Cerebellar nuclear complex (tissue), 1 donor: ENCODE results near the gene CLCN4.

Experiments
- DNase-seq, 2 experiments: peaks; one replicate each; lab custom pipeline; 2025; lab: John Stamatoyannopoulos, UW

CLCN4 gene

DNA sequence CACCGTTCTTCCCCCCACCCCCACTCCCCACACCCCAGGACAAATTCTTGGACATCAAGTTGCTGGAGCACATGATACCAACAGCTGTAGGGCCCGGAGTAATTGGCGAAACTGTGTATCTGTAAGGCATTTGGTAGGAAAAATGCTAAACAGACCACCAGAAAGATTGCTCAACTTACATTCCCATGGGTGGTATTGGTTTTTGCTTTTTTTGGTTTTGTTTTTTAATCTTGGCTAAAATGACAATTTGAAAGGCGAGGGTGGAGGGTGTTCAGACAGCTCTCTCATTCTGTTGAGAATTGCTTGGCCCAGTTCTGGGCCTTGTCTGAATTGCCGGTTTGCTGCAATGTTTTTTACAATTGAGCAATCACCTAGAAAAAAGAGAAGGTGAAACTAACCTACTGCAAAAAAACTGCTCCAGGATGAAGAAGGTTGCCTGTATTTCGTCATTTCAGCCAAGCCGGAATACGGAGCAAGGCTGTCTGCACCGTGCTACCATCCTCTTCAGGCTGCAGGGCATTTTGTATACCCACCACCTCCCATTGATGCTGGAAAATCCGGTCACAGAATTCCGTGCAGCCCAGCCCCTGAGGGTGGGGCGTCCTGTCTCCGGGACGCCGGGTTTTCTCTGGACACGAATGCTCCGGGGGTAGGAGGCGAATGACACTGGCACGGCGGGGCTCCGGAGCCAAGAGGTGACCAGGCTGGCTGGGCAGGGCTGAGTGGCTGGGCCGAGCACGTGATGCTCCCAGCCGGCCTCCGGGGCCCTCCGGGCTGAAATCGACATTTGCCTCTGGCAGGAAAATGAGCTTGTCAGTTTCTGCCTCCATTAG, at the start of gene CLCN4:
Gene CLCN4 (plus strand): TSS at position 777 of the 833 bp plus-strand sequence. CDS start 28,058 bp downstream, outside the sequence.
- DNase-seq, result peak in 1 of 2 experiments; percentile 45

DNA sequence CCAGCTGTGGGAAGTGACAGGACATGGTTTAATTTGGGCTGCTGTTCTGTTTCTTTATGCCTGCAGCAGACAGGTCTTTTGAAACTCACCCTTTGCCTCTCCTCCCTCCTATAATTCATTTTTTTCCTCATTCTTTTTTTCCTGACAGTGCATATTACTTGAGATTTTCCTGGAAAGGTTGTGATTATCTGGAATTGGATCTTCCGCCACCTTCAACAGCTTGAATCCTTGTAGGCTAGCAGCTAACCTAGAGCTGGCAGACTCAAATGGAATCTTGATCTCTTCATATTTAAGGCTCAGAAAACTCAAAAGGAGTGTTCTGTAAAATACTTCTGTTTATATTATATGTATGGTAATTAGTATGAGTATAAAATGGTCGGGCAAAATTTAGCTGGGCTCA, 49.3 kb upstream of the CLCN4 start:
- no peak for DNase-seq

DNA sequence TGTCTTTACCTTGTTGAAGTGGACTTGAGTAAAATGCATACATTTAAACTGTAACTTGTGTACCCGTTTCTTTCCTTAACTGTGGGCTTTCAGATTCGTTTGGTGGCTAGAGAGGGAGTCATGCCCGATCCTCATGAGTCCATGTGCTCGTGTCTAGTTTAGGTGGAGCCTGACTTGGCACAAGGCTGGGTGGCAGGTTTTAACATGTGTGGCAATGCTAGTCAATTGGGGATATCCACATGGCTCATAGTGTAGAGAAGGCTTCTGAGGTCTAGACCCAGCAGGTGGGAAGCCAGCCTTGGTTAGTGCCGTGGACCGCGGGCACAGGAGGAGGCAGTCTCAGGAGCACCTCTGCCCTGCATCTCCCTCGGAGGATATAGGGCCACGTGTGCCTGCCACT, 48.5 kb upstream of the CLCN4 start:
- DNase-seq, result no peak

DNA sequence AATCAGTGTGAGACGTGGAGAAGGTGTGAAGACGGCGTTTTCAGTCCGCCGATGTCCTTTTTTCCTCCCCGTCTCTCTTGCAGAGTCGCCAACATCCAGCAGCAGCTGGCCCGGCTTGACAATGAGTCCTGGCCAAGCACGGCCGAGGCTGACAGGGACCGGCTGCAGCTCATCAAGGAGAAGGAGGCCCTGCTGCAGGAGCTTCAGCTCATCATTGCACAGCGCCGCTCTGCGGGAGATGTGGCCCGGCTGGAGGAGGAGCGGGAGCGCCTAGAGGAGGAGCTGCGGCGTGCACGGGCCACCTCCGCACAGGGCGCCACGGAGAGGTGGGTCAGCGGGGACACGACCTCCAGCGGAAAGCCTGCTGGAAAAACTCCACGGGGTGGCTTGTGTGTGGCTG, 47.1 kb upstream of the CLCN4 start:
- DNase-seq, result peak in 1 of 2 experiments; percentile 2

GRCh38 chrX:10110316-10110935, 46.3 kb upstream of the CLCN4 start:
- DNase-seq, result peak in 1 of 2 experiments; percentile 1

DNA sequence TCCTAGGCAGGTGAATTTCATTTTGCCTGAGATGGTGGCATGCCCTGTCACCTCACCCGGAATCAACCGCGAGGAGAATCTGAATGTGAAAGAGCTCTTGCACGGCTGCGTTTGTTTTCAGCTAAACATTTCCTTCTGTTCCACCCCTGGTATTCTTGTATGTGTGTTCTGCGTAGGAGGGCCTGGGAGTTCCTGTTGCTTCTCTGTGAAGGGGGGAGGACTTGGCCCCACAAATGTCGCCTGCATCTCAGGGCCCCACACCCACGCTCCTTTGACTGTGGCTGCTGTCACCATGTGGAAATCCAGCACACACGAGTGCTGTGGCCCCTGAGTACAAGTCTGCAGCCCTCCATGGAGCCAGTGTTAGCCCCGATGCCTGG, 45.8 kb upstream of the CLCN4 start:
- DNase-seq, result no peak

GRCh38 chrX:10111364-10112148, 45.2 kb upstream of the CLCN4 start:
- no peak for DNase-seq

- DNase-seq, result no peak
Observed at GRCh38 chrX:10112510-10112909, 44.3 kb upstream of the CLCN4 start.

DNA sequence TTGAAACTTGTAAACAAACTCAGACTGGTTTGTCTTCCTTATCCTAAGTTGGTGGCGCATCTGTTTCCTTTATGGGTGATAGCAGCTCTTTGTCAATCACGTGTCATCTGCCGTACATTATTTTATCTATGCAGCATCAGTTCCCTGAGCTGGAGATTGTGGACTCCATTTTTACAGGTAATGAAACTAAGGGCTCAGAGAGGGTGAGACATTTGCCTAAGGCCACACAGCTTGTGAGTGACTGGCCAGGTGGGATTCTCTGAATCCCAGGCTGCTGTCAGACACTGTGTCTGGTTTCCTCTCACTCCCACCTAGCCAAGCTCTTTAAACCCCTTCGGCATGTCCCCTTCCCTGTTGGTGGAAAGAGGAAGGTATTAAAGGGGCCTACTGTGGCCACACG, 41.7 kb upstream of the CLCN4 start:
- DNase-seq, result no peak

DNA sequence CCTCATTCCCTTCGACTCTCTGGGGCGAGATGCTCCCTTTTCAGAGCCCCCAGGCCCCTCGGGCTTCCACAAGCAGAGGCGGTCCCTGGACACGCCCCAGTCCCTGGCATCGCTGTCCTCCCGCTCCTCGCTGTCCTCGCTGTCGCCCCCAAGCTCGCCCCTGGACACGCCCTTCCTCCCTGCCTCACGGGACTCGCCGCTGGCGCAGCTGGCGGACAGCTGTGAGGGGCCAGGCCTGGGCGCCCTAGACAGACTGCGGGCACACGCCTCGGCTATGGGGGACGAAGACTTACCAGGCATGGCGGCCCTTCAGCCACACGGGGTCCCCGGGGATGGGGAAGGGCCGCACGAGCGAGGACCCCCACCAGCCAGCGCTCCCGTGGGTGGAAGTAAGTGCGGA, 39.5 kb upstream of the CLCN4 start:
- no peak for DNase-seq

DNA sequence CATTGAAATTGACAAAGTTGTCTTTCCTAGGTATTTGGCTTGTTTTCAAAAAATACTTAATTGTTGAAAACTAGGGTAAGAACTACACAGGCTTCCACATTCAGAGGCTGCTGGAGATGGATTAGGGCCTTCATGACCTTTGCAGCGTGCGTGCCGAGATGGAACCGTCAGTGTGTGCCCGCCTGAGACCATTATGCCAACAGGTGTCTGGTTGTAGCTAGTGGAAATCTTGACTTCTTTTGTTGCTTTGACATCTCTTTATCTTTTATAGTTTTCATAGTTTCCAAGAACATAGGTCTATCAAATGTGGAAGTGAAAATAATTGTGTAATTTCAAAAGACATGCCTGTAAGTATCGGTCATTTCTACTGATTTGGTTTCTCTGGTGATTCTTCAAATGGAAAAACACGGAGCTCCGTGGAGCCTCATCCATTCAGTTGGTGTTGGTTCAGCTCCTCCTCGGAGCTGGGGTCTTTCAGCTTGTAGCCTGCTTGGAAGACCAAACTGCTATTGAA, 38.9 kb upstream of the CLCN4 start:
- no peak for DNase-seq

- no peak for DNase-seq
Observed at GRCh38 chrX:10118530-10118929, 38.2 kb upstream of the CLCN4 start.

DNA sequence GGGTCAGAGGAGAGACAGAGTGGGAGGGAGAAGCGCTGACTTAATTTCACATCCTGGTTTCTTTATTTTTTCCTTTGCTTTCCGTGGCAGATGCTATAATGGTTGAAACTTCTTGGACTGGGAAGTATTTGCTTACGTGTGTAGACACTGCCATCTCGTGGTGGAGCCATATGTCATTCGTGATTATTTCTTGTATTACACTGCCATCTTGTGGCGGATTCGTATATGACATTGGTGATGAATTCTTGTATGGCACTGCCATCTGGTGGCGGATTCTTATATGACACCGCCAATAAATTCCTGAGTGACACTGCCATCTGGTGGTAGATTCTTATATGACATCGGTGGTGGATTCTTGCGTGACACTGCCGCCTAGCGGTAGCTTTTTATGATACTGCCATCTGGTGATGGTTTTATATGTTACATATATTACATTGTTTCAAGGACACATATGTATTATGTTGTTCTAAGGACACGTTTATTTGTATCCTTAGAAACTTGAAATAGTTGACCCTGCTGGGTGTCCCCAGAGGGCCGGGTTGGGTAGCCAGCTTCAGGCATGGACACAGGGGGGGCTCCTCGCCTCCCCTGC, 37.3 kb upstream of the CLCN4 start:
- DNase-seq, result peak in 1 of 2 experiments; percentile 60

- DNase-seq, result no peak
Observed at GRCh38 chrX:10120331-10120730, 36.4 kb upstream of the CLCN4 start.

- DNase-seq, result no peak
Observed at GRCh38 chrX:10120828-10121227, 35.9 kb upstream of the CLCN4 start.

DNA sequence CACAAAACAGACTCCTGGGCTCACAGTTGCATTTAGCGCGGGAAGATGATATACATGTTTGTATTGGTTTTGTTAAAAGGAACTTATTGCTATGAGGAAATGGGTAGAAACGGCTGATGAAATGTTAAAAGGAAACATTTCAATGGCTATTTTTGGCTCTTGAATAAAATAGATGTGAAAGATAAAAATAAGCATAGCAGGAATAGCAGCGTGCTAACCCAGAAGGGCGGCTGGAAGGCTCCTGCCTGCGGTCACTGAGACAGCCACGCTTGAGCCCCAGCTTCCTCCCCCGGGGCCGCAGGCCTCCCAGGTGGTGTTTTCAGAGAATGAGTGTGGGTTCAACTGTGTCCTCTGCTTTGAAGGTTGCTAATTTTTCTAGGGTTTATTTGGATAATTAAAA, 35.0 kb upstream of the CLCN4 start:
- no peak for DNase-seq

DNA sequence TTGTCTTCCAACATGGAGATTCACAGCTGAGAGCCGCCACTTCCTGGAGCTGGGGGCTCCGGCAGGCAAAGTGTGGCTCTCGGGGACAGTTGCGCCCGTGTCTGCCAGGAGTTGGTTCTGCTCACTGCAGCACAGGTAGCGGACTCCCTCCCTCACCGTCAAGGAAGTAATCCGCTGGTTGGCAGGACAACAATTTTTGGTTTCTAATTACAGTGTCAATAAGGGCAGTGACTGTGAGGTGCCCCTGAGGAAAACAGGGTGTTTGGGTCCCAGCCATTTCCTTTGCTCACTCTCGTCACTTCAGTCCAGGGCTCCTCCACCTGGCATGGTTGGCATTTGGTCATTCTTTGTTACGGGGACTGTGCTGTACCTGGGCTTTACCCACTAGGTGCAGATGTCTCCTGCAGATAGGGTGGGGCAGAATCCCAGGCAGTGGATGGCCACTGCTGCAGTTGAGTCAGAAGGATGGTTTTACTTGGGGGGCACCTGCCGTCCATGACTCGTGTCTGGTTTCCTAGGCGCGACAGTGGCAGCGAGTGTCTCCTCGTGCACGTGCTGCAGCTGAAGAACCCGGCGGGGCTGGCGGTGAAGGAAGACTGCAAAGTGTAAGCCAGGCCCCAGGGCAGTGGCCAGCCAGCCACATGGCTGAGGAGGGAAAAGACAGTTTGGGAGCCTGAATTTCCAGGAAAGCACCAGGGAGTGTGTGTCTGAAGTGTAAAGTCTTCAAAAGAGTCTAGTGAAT, 32.1 kb upstream of the CLCN4 start:
- no peak for DNase-seq

DNA sequence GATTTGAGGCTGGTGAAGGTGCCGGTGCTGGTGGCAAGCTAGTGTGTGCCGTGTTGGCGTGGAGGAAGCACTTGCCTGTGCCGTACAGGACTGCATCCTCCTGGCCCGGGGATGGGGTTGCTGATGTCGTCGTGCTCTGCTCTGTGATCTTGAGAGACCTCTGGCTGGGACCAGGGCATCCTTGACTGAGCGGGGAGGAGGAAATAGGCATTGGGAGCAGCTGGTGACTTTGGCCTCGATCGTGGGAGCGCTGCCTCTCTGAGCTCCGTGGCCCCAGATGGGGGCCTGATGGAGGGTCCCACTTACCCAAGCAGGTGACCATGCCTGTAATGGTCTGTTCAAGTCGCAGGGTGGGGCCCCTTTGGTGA, 31.5 kb upstream of the CLCN4 start:
- DNase-seq, result no peak

DNA sequence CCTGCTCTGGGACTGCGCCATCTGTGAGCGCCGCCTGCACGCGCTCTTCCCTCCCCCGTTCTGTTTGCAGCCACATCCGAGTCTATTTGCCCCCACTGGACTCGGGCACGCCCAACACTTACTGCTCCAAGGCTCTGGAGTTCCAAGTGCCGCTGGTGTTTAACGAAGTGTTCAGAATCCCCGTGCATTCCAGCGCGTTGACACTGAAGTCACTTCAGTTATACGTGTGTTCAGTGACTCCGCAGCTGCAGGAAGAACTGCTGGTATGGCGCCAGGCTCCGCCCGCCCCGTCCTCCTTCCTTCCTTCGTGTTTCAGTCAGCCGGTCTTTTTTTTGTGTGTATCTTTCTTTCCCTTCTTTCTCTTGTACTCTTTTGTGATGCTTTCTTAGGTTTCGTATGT, 30.7 kb upstream of the CLCN4 start:
- no peak for DNase-seq

GRCh38 chrX:10126834-10127233, 29.9 kb upstream of the CLCN4 start:
- DNase-seq, result no peak

- no peak for DNase-seq
Observed at GRCh38 chrX:10128386-10128785, 28.4 kb upstream of the CLCN4 start.

- DNase-seq, result no peak
Observed at GRCh38 chrX:10129229-10129628, 27.5 kb upstream of the CLCN4 start.
